Left cardiac atrium (tissue), 4 donors: ENCODE results near the gene CCDC69. TPM values are rescaled to one million over a fixed set of nuclear protein-coding genes. Genes with fewer than 3 reads are reported as not detected.

Experiments used
- ATAC-seq, 2 donors: fragments of 200-7000 bp; cut with Tn5 transposase; one replicate each; pipeline ENCODE4 v1.9.1; 2020; ENCODE audit warnings: mild to moderate bottlenecking in 2 of 2, moderate library complexity in 2 of 2
- DNase-seq: peaks from one replicate; pipeline ENCODE4 v3.0.0-alpha.2; 2020
- intact Hi-C, 2 donors: fragments of 100-400 bp; cut with DNase I; formaldehyde crosslinking; loops; one replicate each; pipeline versions ENCODE4 v1.14.1 to v1.15.1; 2022 to 2023
- total RNA-seq, 2 donors: library from RNA; stranded (reverse); fragmentation: NEBNext Ultra II Directional; extraction: Animal tissue kit (Norgen Biotek cat#: 25700); gene quantifications; one replicate each; pipeline ENCODE4 v1.2.1, GENCODE V29; 2021
- donor health status: DM: no; HTN: yes; CAD: no.
- donor health status: DM: no; HTN: yes; CAD: no; lungs with severe emphysema.
- donor health status: DM: yes; HTN: yes; CAD: no.
- donor health status: Dilated cardiomyopathy.

Gene CCDC69
- total RNA-seq, 2 donors from 2014 or later, result 148 to 161 TPM

GRCh38 chr5:151137067-151137825 is 86.6 kb downstream of the CCDC69 start:
- intact Hi-C loops, result no loop called here
- no peak for DNase-seq
- no peak for ATAC-seq

DNA sequence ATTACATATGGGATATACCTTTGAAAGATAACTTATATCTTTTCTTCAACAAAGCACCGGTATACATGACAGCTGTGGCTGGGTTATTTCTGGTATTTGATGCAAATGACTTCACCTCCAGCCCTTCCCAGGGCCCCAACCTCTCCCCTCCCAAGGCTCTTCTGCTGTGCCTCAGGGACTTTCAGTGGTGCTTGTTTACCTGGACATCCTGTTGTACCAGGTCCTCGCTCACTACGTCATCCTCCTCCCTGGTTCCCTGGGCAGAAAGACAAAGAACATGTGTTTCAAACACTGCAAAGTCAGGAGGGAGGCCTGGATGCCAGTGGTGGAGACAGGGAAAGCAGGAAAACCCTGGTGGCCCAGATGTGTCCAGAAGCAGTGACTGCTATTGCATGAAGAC is 89.7 kb downstream of the CCDC69 start:
- ATAC-seq (no peak), DNase-seq (no peak)
- intact Hi-C loops, result no loop called here

- intact Hi-C loops, result no loop called here
- ATAC-seq, result no peak
- no peak for DNase-seq
Observed at GRCh38 chr5:151132963-151133362, 90.9 kb downstream of the CCDC69 start.

Other genes starting within 250 kb of the CCDC69 start
- gene GPX3, start 203.5 kb downstream of the CCDC69 start, total RNA-seq, result 1,000 to 10,000 TPM; 1,172 to 1,220 TPM
- gene TNIP1, start 143.1 kb downstream of the CCDC69 start, total RNA-seq, result 100 to 1,000 TPM in 1 of 2 donors, 10 to 100 TPM in 1; 80.4 to 101 TPM
- gene ANXA6, start 66.3 kb downstream of the CCDC69 start, total RNA-seq, result 100 to 1,000 TPM; 218 to 220 TPM
- 10 to 100 TPM; 29.9 to 33.1 TPM for gene GM2A, start 29.1 kb upstream of the CCDC69 start, total RNA-seq
- not detected for gene SLC36A3, start 79.7 kb upstream of the CCDC69 start, total RNA-seq
- under 1 TPM in 1 of 2 donors, not detected in 1; 0.29 TPM for gene SLC36A2, start 123.5 kb upstream of the CCDC69 start, total RNA-seq
- gene SLC36A1, start 223.5 kb upstream of the CCDC69 start, total RNA-seq, result 1 to 10 TPM; 5.9 to 8.1 TPM